ENCODE measurements around the gene VIPR2.
"Not testable (repeated sequence)": the region's sequence is repeated elsewhere in the genome, so short reads cannot be mapped to it uniquely, and the experiment has no call there.

VIPR2 gene

DNA sequence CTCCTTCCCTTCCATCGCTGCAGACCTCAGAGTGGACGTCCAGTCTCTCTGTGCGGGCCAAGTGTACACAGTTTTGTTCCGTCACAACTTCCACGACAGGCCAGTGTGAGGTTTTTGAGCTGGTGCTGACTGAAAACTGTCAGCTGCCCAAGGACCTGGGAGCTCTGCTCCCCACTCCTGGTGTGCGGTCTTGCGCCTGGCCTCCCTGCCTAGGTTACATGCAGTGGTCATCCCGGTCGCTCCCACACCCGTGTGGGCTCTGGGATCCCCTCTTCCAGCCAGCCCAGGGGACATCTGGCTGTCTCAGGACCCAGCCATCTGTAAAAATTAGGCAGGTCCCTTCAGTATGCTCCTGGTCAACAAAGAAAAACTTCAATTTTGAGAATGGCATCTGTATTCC, 127.5 kb downstream of the VIPR2 start:
- no peak for DNase-seq

DNA sequence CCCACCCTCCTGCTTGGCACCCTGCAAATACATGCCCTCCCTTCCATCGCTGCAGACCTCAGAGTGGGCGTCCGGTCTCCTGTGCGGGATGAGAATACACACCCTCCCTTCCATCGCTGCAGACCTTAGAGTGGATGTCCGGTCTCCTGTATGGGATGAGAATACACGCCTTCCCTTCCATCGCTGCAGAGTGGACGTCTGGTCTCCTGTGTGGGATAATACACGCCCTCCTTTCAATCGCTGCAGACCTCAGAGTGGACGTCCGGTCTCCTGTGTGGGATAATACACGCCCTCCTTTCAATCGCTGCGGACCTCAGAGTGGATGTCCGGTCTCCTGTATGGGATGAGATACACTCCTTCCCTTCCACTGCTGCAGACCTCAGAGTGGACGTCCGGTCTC, 128.1 kb downstream of the VIPR2 start:
- no peak for DNase-seq

DNA sequence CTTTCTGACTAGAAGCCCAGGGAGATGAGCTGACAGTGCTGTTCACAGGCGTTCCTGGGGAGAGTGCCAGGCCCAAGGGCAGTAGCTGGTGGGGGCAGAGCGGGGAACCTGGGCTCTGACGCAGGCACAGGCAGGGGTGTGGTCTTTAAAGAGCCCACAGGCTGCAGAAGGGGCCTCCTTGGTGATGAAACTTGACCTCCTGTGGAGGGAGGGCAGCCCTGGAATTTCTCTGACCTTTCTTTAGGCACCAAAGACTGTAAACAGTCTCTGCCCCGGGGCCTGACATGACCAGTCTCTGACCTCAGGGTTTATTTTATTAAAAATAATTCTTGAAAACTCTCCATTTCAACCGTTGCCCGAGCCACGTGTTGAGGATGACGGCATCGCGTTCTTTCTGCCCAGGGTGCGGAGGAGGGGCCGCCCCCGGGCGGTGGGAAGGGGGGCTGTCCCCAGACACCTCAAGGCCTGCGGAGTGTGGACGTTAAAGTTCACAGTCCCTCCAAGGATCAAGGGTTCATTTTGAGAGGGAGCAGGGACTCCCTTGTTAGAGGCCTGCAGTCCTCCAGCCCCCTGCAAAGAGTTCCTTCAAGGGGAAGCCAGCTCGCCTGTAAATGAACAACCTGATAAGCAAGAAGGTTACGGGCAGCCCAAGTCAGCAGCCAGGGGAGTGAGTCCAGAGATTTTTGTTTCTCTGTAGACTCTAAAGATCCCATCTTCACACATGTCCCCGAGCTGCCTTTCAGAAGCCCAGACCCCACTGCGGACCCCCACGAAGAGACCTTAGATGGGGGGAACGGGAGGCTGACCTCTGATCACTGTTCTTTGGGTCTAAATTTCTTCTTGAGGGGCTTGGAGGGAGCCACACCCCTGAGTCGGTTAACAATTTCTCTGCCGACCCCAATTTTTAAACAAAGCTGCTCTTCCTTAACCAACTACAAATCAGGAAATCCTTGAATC, 128.9 kb downstream of the VIPR2 start:
- no peak for DNase-seq

GRCh38 chr7:159015081-159015453, 129.6 kb downstream of the VIPR2 start:
- DNase-seq, result no peak

DNA sequence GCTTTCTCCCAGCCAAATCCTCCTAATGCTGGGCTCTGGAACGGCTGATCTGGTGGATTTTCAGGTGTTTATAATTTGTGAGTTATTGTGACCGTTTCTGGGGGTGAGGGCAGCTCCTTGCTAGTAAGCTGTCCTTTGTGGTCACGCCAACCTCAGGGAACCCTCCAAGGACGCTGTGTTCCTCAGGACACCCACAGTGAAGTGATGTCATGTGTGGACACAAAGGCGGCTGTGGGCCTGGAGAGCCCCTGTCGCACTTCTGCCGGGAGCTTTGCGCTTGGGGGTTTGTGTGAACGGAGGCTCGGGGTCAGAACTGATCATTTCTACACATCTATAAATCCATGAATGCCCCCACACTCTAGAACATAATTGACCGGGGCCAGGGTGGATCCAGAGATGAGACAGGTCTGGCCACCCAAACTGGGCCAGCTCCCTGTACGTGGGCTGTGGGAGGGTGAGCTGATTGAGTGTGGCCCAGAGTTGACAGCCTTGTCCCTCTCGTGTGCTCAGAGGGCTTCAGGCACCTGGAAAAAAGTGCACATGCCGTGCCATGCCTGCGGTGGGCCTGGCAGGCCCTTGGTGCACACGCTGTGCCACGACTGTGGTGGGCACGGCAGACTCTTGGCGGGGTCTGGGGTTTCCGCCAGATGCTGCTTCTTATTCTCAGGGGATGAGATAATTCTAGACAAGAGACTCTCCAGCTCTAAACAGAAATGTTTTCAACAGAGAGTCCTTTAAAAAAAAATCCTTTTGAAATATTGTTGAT, 130.2 kb downstream of the VIPR2 start:
- no peak for DNase-seq

DNA sequence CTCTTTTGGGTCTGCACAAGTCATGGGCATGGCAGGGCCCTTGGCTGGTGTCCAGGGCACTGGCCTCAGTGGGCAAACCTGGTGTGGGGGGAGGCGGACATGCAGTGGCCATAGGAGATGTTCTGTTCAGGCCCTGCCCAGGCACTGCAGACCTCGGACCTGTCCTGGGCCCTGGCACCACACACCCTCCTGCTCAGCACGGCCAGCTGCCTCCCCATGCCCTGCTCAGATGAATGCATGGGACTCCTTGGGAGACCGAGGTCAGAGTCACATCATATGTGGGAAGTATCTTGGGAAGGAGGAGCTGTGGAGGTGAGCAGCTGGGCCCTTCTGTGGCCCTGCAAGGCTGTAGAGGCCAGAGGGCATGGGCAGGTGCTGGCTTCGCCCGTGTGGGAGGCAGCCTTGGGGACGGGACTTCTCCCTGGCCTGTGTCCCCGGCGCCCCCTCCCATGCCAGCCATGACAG, 130.8 kb downstream of the VIPR2 start:
- no peak for DNase-seq

GRCh38 chr7:159013181-159013690, 131.4 kb downstream of the VIPR2 start:
- DNase-seq, result no peak

DNA sequence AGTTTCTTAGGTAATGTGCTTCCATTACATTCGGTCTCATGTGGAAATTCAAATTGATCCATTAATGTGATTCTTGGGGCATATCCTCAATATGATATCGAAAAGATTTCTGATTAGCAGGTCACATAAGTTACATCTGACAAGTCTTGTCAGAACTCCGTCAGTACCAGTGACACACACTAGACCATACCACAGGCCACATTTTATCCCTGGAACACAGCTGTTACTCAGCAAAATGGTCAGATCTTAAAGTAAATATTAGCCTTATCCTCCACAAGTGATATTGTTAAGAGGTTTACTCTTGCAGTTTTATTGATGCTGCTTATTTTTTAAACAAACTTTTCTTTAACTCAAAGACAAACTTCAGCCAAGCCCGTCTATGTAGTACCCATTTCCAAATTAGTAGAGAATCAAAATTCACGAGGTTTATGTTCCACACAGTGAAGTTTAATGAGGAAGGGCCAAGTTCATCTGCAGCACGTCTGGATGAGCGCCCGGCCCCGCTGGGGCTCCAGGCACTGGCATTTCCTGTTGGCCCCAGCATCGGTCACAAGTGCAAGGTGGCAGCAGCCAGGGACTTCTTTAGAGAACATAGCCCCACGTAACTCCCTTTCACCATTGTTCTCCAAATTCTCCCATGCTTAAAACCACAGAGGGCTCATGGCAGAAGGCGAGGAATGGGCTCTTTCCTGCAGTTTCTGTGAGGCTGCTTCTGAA, 132.2 kb downstream of the VIPR2 start:
- DNase-seq, result no peak

DNA sequence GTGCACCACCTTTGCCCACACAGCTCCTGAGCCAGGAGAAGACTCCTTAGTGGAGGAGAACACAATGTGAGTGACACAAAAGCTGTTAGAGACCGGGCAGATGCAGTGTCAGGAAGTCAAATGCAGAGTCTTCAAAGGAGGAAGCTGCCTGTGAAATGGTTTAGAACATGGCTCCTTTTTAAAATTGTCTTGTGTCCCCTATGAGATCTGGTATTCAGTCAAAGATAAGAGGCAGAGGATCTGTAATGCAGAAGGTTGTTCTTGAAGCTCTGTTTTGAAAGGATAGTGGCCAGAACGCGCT, 133.0 kb downstream of the VIPR2 start:
- no peak for DNase-seq

- no peak for DNase-seq
Measured at GRCh38 chr7:159010937-159011721, 133.5 kb downstream of the VIPR2 start.

GRCh38 chr7:159010411-159010810, 134.3 kb downstream of the VIPR2 start:
- DNase-seq, result no peak

DNA sequence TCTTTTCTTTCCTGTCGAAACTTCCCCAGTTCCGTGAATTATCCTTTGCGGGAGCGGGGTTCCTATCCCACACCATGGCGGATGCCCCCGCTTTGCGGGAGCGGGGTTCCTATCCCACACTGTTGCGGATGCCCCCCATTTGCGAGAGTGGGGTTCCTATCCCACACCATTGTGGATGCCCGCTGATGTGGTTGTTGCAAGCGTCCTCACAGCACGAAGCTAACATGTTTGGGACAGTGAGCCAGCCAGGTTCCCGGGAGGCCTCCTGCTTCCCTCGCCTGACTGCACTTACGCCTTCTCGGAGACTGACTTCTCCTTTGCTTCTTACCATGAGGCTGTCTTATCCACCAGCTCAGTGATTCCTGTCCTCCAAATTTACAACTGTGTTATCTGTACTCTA, 134.7 kb downstream of the VIPR2 start:
- no peak for DNase-seq

DNA sequence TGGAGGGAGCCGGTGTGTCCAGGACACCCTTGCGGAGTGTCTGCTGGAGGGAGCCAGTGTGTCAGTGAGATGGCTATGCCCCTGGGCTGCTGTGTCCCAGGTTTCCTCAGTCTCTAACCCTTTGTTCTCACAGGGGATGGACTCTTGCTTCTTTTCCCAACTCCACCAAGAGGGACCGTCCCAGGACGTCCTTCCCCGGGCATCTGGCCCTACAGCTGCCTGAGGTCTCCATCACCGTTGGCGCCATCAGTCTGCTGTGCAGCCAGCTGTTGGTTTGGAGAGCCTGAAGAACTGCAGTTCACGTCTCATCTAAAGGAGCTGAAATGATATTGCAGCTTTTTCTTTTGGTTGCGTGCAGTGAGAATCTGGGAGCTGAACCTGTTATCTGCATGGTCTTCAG, 136.2 kb downstream of the VIPR2 start:
- DNase-seq, result no peak

DNA sequence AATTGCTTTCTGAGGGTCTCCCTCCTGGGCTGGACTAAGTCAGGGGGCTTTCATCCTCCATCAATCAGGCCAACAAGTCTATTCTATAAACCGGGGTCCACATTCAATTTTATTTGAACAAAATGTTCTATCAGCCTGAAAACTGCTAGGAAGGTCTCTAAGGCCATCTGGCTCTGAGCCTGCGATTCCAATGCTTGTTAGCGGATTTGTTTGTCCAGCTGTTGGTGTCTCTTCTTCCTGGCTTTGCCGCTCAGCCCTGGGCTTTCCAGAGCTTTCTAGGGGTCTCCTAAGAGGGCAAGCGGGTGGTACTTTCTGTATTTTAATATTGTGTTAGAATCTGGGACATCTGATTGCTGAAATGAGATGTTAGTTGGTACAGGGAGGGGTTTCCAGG, 136.7 kb downstream of the VIPR2 start:
- no peak for DNase-seq

DNA sequence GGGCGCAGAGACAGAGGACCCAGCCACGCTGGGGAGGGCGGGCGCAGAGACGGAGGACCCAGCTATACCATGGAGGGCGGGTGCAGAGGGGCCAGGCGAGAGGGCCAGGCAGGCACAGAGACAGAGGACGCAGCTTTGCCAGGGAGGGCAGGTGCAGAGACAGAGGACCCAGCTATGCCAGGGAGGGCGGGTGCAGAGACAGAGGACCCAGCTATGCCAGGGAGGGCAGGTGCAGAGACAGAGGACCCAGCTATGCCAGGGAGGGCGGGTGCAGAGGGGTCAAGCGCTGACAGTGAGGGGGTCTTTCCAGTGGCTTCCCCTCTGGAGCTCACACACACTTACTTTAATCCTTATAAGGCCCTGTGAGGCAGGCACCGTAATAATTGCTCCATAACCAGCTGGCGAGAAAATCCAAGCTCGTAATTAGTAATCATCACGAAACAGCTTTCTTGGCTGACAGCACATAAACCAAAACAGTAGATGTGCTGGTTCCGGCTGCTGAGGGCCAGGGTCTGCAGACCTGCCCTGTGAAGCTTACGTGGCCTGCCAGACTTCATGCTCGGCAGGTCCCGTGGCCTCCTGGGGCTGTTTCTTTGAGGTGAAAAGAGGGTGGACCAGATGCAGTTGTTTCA, 137.2 kb downstream of the VIPR2 start:
- peak; percentile 12 for DNase-seq

GRCh38 chr7:159006610-159007130, 138.0 kb downstream of the VIPR2 start:
- no peak for DNase-seq

DNA sequence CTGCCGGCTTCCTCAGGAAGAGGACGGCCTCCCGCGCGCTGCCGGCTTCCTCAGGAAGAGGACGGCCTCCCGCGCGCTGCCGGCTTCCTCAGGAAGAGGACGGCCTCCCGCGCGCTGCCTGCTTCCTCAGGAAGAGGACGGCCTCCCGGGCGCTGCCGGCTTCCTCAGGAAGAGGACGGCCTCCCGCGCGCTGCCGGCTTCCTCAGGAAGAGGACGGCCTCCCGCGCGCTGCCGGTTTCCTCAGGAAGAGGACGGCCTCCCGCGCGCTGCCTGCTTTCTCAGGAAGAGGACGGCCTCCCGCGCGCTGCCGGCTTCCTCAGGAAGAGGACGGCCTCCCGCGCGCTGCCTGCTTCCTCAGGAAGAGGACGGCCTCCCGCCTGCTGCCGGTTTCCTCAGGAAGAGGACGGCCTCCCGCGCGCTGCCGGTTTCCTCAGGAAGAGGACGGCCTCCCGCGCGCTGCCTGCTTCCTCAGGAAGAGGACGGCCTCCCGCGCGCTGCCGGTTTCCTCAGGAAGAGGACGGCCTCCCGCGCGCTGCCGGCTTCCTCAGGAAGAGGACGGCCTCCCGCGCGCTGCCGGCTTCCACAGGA, 138.6 kb downstream of the VIPR2 start:
- not testable (repeated sequence) for DNase-seq

GRCh38 chr7:159005618-159006017, 139.0 kb downstream of the VIPR2 start:
- no peak for DNase-seq

- no peak for DNase-seq
Measured at GRCh38 chr7:159004411-159004810, 140.3 kb downstream of the VIPR2 start.

DNA sequence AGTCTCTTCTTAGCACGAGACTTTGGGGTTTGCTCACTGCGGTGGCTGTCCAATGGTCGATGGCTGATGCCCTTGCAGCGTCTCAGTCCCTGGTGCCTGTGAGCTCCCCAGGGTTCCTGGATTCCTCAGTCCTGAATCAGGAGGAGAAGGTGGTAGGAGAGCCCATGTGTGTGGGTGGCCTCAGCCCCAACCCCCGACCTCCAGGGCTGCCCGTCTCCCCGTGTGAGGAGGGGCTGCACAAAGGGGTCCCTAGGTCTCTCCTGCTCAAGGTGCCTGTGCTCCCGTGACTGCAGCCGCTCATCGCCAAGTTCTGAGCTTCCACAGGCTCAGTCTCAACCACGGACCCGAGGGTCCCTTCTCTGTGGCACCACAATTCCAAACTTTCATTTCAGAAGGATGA, 142.9 kb downstream of the VIPR2 start:
- no peak for DNase-seq

- DNase-seq, result no peak
Measured at GRCh38 chr7:159000859-159001435, 143.7 kb downstream of the VIPR2 start.
